D341Med (cell line): ENCODE results near the gene CENPP.

Experiments used
- DNase-seq: peaks from one replicate; pipeline ENCODE4 v3.0.0; 2012; ENCODE audit warnings: low spot score

The CENPP gene

GRCh38 chr9:92325269-92325990 lies at the start of gene CENPP, which contains the start of gene NOL8:
TSS of gene CENPP (plus strand) at chr9:92325953.
TSS of gene NOL8 (minus strand) at chr9:92325350. CDS start at chr9:92324161, 1,189 bp downstream.
- peak; percentile 90 for DNase-seq

DNA sequence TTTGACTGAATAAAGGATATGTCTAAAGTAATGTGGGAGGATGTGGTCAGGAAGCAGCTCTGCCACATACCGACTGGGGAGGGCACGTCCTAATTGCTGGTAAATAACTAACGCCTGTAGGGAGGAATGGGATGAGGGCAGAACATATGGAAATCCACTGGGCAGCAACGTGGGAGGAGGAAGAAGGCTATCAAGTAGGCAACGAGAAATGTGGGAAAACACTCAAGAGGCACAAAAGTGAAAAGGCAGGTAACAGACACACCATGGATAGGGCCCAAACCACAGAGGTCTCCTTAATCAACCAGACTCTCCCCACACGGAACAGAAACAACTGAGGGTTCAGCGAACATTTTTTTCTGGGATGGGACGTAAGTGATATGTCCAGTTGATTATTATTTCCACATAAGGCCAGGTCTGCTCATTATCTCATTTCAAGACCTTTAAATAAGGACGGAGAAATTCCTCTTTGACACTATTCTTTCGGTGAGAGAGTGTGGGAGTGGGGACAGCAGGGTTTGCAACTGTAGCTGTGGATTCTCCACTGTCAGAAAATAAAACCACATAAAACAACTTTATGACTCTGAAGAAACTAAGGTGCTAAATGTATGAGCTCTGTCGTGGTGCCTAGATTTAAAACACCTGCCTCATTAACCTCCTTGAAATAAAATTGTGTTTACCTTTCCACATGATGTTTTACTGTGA lies 49.3 kb upstream of the CENPP start:
- no peak for DNase-seq

GRCh38 chr9:92278110-92278509 lies 47.6 kb upstream of the CENPP start:
- DNase-seq = no peak

DNA sequence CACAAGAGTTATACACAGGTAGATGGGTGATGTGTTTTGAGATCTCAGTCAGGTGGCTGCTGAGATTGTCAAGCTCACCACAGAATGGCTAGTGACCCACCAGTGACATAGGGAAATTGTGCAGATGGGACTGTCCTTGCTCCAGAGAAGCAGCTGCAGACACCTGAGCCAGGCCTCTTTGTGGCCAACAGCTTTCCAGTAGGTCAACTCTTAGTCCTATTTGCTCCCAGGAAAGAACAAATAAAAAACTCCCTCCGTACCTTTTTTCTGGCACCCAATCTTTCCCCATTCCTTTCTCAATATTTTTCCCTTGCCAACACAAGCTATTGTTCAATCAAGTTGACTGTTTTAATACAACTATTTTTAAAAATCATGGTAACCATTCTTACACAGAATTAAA lies 46.5 kb upstream of the CENPP start:
- DNase-seq = no peak

GRCh38 chr9:92289708-92290390 lies 35.9 kb upstream of the CENPP start:
- DNase-seq = no peak

DNA sequence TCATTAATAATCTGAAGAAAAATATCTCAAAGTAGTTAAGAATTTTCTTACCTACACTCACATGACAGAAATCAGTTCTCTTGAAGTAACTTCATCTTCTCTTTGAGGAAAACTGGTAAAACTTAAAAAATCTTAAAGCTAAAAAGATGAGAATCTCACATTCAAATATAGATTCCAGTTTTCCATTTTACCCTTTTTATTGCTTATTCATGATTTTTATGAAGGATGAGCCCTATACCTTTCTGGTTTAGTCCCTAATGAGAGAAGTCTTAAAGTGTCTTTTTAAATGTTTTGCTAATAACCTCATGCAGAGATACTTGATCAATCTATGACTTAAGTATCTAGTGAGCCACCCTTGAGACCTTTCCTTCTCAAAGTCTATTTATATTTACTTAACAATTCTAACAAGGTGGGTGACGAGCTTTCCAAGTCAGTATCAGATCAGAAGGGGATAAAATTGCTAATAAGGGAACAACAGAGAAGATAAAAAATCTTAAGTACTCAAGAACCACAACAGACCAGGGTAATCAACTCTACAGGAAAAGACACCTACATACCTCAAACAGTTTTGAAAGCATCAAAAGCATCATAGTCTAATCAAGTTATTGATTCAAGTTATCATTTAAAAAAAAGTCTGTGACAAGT lies 34.8 kb upstream of the CENPP start:
- no peak for DNase-seq

GRCh38 chr9:92291577-92291976 lies 34.2 kb upstream of the CENPP start:
- no peak for DNase-seq

- peak; percentile 18 for DNase-seq
Measured at GRCh38 chr9:92292338-92293074, 33.2 kb upstream of the CENPP start.

- no peak for DNase-seq
Measured at GRCh38 chr9:92293075-92293354, 32.7 kb upstream of the CENPP start.

DNA sequence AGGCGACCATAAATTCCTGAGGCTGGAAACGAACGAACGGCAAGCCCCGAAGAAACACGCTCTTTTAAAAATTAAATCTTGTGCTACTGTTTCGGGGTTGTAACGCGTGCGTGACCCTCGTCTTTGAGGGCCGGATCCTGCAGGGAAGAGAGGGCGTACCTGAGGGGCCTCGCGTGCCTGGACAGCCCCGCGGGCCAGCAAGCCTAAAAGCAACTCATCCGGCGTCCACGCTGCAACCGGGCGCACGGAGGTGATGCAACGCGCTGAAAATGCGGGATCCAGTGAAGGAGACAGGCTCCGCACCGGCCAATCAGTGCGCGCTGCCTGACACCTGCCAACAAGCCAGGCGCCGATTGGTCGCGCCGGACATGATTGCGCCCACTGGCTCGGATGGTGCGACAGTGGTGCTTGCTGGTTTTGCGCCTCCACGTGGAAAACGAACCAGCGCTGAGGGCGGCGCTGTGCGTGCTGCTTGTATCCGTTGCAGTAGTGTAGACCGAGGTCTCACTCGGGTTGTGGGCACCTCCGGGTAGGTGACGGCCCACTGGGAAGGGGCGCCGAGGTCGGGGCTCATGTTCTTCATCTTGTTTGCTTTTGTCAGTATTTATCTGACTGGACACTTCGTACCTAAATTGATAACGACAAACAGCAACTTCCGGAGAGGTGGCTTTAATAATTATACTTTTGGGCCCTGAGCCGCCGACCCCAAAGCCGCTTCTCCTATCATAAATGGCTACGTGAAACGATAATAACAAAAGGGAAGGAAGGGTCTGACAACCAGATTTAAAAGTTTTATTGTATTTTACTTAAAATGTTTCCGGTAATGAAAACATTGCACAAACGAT lies 32.1 kb upstream of the CENPP start, which contains the start of gene IARS1:
Gene IARS1 (minus strand): TSS at position 246 of the 845 bp plus-strand sequence. CDS start 4,278 bp downstream, outside the sequence.
- peak; percentile 99 for DNase-seq

GRCh38 chr9:92294297-92294676 lies 31.5 kb upstream of the CENPP start:
- peak; percentile 27 for DNase-seq

- no peak for DNase-seq
Measured at GRCh38 chr9:92295240-92295790, 30.4 kb upstream of the CENPP start.

DNA sequence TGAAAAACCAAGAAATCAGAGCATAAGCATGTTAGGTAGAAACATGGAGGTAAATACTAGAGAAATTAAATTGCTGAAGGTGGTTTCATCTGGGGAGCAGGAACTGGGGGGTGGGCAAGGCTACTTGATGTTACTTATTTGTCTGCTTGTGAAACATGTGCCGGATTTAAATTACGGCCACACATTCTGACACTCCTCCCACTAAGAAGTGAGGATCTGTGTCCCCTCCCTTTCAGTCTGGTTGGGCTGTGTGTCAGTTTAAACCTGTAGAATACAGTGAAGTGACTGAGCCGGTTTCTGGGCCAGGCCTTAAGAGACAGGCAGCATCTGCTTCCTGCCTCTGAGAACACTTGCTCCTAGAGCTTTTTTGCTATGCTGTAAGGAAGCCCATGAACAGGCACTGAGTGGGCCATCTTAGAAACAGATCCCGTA lies 29.9 kb upstream of the CENPP start:
- no peak for DNase-seq

- DNase-seq = no peak
Measured at GRCh38 chr9:92297611-92298010, 28.1 kb upstream of the CENPP start.

GRCh38 chr9:92298036-92298435 lies 27.7 kb upstream of the CENPP start:
- DNase-seq = no peak

- DNase-seq = no peak
Measured at GRCh38 chr9:92299116-92299515, 26.6 kb upstream of the CENPP start.

DNA sequence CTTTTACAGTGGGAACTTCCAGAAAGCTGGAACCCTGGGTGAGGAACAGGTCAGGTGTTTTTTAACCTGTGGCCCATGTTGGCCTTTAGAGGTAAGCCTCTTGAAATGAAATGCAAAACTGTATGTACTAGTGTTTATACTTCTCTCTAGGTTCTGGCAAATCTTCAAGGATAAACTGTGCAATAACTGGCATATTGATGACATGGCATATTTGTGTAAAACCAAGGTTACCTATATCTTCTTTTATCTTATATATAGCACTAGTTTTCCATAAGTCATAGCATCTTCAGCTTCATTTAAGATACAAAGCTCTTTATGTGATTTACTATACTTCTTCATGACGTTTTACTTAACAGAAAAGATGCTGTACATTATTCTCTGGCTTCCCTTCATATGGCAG lies 24.8 kb upstream of the CENPP start:
- no peak for DNase-seq

DNA sequence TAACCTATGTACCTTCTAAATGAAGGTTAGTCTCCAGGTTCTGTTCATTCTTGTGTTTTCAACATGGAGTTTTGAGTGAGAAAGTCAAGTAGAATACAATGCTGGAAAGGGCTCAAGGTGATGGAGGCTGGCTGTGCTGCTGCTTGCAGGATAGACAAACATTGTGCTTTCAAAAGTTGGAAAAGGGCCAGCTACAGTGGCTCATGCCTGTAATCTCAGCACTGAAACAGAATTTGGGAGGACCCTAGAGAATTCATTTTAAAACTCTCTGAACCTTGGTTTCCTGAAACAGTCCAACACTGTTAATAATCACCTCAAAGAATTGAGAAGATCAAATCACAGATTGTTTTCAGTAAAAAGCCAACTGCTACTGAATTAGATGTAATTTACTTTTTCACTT lies 16.9 kb upstream of the CENPP start:
- no peak for DNase-seq

- DNase-seq = no peak
Measured at GRCh38 chr9:92310562-92310961, 15.2 kb upstream of the CENPP start.

GRCh38 chr9:92312887-92313623 lies 12.7 kb upstream of the CENPP start:
- no peak for DNase-seq
